HG02759 (cell line): ENCODE data around the gene IL17RE.
"Not testable (repeated sequence)": the region's sequence is repeated elsewhere in the genome, so short reads cannot be mapped to it uniquely, and the experiment has no call there.

Experiments
- ATAC-seq: cut with Tn5 transposase; IDR thresholded peaks from one replicate; pipeline ENCODE4 v1.9.1; 2021; ENCODE audit warnings: mild to moderate bottlenecking, moderate library complexity; ENCODE audit not compliant: unreplicated experiment

IL17RE gene, protein sequence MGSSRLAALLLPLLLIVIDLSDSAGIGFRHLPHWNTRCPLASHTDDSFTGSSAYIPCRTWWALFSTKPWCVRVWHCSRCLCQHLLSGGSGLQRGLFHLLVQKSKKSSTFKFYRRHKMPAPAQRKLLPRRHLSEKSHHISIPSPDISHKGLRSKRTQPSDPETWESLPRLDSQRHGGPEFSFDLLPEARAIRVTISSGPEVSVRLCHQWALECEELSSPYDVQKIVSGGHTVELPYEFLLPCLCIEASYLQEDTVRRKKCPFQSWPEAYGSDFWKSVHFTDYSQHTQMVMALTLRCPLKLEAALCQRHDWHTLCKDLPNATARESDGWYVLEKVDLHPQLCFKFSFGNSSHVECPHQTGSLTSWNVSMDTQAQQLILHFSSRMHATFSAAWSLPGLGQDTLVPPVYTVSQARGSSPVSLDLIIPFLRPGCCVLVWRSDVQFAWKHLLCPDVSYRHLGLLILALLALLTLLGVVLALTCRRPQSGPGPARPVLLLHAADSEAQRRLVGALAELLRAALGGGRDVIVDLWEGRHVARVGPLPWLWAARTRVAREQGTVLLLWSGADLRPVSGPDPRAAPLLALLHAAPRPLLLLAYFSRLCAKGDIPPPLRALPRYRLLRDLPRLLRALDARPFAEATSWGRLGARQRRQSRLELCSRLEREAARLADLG

DNA sequence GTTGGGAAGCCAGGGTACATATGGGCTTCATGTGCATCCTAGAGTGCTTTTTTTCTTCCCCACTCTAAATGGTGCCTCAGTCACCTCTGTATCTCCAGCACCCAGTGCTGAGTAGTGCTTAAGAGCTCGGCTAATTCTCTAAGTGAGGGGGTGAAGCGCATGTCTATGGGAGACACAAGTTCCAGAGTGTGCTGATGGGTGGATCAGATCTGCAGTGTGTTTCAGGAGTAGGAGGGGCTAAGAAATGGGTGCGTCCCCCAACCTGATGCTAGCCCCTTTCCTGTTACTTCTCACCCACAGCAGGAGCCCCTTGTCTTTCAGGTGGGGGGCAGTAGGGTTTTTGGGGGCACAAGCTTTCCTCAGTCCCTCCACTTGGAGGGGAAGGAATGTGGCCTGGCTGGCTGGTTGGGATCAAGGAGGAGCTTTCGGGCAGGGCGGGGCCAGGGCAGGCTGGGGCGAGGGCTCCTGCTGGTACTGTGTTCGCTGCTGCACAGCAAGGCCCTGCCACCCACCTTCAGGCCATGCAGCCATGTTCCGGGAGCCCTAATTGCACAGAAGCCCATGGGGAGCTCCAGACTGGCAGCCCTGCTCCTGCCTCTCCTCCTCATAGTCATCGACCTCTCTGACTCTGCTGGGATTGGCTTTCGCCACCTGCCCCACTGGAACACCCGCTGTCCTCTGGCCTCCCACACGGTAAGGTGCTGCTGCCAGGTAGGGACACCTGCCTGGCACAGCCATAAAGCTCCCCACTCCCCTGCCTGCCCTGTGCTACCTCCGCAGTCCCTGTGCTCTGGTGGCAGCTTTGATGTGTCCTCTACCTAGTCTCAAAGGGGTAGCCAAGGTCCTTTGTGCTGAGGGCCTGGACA, at the start of gene IL17RE:
Gene IL17RE (plus strand): TSS at position 477 of the 866 bp plus-strand sequence. CDS start 85 bp downstream, at position 562.
- ATAC-seq, result no peak

DNA sequence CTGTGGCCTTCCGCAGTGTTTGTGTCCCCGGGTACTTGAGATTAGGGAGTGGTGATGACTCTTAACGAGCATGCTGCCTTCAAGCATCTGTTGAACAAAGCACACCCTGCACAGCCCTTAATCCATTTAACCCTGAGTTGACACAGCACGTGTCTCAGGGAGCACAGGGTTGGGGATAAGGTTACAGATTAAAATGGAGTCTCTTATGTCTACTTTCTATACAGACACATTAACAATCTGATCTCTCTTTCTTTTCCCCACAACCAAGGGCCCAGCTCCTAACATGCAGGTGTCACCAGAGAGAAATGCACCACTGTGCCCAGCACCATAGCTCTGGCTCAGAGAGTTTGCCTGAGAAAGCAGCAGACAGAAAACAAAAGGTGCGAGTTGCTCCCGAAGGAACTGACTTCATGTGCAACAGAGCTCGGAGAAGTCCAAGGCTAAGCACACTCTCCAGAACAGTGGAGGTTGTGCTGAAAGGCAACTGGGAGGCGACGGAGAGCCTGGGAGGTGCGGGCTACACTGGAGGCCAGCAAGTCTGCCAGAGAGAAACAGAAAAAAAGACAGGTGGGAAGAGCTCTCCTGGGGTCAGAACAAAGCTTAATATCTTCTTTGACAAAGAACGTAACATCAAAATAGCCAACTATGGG, 48.2 kb upstream of the IL17RE start:
- ATAC-seq, result not testable (repeated sequence)

DNA sequence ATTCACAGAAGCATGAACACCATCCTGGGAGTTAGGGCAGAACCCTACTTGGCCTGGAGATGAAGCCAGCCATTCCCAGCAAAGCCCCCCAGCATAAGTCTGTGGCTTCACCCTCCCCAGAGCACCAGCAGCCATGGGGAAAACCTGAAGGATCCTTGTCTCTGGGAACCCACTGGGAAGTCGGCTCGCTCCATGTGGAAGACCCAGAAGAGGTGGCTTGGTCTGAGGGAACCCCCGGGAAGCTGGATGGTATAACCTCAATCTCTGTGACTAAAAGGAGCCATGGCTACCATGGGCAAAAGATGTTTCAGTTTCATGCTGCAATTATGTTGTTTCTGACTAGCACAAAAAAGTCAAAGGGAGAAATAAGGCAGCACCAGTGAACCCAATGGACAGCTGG, 47.1 kb upstream of the IL17RE start:
- ATAC-seq, result no peak

DNA sequence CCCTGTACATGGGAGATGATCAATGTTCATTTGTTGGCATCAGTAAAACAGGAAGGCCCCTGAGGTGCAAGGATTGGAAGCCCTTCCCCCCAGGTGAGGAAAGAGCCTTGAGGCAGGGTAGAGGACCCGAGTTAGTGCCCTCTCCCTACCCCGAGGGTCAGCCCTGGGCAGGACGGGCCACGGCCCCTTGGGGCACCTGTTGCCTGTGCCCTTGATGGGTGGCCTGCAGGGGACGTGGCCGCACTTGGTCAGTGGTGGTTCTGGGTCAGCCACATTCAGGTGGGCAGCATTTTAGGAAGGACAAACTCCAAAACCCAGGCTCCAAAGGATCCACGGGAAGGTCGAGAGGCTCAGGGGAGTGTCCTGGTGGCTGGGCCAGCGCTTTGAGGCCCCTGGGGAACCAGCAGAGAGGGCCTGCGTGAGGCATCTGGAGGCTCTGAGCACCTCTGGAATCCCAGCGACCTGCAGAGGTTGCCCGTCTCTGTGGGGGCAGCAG, 43.1 kb upstream of the IL17RE start:
- no peak for ATAC-seq

DNA sequence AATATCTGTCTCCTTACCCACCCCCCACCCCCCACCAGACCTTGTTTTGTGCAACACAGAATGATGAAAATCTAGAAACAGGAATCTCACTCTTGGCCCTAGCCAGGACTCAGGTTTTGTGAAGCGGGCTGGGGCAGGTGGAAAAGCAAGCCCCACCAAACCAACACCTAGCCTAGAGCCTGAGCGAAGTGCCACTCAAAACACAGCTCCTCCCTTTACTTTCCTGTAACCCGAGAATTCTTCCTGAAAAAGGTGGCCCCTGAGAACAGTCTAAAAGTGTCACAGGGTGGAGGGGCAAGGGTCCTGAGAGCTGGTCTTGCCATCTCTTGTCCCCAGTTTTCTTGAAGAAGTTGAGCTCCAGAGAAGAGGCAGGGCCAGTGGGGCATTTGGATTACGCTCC, 41.4 kb upstream of the IL17RE start:
- no peak for ATAC-seq

DNA sequence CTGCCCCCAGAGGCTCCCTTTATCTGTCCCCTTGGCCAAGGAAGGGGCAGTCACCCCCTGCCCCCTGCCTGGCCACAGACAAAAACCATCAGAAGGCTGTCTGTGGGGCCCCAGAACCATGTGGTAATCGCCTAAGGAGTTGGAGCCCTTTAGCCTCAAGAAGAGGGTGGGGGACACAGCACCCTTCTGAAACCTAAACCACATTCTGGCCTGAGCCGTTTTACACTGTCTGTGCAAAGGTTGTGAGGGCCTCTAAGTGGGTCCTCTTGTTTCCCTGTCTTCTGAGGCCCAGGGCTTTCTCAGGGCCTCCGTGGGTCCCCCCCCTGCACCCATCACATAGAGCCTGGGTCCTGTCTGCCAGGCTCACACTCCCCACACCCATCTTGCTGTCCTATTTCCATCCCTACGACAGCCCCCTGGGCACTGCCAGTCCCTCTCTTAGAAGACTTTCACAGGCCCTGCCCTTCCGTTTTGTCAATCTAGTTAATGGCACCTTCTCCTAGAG, 41.0 kb upstream of the IL17RE start:
- ATAC-seq, result no peak

DNA sequence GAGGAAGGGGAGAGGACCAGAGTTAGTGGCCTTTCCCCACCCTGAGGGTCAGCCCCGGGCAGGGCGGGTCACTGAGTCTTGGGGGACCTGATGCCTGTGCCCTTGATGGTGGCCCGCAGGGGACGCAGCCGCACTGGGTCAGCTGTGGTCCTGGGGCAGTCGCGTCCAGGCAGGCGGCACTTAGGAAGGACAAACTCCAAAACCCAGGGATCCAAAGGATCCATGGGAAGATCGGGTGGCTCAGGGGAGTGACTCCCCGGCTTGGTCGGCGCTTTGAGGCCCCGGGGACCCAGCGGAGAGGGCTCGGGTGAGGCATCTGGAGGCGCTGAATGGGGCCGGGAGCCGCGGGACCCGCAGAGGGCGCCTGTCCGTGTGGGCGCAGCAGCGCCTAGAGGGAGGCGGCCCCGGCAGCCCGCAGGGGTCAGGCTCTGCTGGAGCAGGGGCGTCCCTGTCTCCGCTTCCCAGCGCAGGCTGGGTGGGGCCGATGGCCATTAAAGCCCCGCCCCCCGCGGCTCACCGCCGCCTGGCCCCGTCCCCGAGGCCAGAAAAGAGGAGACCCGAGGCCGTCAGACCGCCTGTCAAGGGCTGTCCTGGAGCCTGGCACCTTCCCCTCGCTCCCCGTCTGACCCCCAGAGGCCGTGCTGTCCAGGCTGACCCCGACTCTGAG, 40.1 kb upstream of the IL17RE start:
- ATAC-seq, result no peak

DNA sequence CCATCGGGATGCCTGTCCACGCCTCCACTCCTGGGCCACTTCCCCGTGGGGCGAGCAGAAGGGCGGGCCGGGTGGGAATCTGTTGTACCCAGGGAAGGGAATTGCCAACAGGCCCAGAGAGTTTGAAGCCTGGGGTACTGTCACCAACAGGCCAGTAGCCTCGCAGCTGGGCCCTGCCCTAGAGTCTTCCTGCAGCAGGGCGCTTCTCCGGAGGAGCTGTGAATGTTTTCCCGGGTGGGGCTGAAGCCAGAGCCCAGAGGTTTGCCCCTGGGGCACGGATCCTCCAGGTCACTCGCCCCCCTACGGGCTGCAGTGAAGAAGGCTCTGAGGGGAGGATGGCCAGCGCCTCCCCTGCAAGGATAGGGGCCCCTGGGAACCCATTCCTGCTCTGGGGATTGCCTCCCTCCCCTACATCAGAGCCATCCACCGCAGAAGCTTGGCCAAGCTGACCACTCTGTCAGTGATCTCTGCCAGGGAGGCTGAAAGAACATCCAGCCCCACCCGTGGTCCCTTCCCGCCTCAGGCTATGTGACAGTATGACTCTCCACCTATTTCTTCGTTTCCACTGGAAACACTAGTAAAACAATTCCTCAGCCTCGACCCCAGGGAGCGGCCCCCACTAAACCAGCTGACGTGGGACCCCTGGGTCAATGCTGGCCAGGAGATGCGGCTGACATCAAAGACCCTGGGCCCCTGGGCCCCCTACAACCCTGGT, 39.4 kb upstream of the IL17RE start:
- no peak for ATAC-seq

DNA sequence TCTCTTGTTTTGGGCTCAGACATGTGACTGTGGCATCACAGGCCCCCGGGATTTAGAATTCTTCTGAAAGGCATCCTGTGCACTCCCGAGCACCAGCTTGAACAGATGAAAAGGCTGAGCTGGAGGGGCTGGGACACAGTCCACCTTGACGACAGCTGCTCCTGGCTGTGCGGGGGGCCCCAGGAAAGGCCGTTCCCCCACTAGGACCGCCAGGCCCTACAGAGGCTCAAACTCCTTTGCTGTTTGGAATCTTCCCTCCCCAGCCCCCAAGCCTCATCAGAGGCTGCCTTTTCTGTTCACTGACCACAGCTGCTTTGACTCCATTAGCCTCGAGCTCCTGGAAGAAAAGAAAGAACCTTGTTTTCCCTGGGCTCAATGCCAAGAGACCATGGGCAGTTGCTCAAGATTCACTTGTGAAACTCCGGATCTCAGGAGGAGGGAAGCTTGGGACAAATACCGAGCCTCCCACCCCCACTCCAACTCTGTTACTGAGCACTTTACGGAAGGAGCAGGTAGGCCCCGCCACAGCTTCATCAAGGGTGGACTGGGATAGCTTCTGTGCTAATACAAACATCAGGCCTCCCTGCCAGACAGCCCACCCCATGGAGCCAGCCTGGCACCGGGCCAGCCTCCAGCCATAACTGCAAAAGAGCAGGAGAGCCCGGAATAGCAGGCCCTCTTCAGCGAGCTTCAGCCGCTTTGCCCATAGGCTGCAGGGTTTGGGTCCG, 38.3 kb upstream of the IL17RE start:
- ATAC-seq, result no peak

DNA sequence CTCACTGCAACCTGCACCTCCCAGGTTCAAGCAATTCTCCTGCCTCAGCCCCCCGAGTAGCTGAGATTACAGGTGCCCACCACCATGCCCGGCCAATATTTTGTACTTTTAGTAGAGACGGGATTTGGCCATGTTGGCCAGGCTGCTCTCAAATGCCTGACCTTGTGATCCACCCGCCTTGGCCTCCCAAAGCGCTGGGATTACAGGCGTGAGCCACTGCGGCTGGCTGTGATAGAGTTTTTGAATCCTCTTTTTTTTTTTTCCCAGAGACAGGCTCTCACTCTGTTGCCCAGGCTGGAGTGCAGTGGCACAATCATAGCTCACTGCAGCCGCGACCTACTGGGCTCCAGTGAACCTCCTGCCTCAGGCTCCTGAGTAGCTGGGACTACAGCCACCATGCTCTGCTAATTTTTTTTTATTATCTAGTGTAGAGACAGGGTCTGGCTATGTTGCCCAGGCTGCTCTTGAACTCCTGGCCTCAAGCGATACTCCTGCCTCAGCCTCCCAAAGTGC, 37.5 kb upstream of the IL17RE start:
- not testable (repeated sequence) for ATAC-seq

DNA sequence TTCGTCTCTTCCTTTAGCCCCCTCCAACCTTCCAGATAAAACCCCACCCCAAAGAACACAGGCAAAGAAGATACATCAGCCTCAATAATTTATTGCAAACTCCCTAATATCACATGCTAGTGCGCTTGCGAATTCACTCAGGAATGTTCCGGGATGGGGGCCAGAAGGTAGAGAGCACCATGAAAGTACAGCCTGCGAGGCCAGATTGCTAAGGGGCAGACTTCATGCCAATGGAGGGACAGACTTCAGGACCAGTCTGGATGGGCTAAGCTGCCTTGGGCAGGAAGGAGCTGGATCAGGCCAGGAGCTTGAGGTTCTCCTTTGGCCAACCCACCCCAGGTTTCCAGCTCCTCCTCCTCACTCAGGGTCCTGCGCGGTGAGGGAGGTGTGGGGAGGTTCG, 36.0 kb upstream of the IL17RE start:
- ATAC-seq, result no peak

DNA sequence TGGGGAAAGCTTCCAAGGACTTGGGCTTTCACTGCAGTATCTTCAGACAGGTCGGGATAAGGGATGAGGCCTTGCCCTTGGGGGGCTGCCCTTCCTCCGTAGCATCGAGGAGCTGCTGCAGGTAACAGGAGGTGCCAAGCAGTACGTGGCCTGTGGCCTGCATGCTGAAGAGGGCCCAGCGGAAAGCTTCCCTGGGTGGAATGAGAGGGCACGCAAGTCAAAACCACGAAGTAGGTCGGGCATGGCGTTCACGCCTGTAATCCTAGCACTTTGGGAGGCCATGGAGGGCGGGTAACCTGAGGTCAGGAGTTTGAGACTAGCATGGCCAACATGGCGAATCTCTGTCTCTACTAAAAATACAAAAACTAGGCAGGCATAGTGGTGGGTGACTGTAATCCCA, 35.5 kb upstream of the IL17RE start:
- ATAC-seq, result no peak

DNA sequence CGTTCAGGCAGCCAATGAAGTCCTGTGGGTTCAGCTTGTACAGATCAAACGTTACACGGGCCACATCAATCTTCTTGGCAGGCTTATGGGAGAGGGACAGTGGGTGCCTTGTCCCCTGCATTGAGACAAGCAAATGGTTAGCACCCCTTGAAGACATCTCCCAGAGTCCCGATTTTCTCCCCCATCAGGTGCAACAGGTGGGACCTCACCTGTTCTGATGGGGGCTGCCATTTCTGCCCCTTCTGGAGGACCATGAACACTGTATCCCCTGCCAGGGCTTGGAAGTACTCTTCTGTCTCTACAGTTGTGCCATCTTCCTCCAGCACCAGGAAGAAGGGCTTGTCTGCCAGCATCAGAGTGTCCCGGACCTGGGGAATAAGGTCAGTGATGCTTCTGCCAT, 32.7 kb upstream of the IL17RE start:
- ATAC-seq, result no peak

DNA sequence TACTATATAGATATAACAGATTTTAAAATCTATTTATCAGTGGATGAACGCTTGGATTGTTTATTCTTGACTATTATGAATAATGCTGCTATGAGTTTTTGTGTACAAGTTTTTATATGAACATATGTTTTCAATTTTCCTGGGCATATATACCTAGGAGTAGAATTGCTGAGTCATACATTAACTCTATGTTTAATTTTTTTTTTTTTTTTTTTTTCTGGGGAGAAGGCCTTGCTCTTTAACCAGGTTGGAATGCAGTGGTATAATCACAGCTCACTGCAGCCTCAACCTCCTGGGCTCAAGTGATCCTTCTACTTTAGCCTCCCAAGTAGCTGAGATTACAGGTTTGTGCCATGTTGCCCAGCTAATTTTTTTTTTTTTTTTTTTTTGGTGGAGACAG, 31.7 kb upstream of the IL17RE start:
- ATAC-seq, result no peak

DNA sequence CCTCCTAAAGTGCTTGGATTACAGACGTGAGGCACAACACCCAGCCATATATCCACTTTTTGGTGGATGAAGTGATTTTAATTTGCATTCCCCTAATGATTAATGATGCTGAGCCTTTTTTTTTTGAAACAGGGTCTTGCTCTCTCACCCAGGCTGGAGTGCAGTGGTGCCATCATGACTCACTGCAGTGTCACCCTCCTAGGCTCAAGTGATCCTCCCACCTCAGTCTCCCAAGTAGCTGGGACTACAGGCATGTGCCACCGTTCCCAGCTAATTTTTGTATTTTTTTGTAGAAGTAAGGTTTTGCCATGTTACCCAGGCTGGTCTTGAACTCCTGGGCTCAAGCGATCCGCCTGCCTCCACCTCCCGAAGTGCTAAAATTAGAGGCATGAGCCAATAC, 30.6 kb upstream of the IL17RE start:
- not testable (repeated sequence) for ATAC-seq

DNA sequence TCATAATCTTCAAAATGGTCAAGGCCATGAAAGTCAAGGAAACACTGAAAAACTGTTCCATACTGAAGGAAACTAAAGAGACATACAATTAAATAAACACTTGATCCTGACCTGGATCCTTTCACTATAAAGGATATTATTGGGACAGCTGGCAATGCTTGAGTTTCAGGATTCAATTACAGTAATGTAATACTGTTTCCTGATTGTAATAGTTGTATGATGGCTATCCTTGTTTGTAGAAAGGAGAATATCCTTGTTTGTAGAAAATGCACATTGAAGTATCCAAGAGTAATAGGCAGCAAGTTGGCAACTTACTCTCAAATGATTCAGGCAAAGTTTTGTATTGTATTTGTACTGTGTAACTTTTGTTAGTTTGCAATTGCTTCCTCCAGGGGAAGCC, 27.2 kb upstream of the IL17RE start:
- ATAC-seq, result no peak

DNA sequence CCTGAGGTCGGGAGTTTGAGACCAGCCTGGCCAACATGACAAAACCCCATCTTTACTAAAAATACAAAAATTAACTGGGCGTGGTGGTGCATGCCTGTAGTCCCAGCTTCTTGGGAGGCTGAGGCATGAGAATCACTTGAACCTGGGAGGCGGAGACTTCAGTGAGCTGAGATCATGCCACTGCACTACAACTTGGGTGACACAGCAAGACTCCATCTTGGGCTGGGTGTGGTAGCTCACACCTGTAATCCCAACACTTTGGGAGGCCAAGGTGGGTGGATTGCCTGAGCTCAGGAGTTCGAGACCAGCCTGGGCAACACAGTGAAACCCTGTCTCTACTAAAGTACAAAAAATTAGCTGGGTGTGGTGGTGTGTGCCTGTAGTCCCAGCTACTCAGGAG, 26.4 kb upstream of the IL17RE start:
- ATAC-seq, result not testable (repeated sequence)

DNA sequence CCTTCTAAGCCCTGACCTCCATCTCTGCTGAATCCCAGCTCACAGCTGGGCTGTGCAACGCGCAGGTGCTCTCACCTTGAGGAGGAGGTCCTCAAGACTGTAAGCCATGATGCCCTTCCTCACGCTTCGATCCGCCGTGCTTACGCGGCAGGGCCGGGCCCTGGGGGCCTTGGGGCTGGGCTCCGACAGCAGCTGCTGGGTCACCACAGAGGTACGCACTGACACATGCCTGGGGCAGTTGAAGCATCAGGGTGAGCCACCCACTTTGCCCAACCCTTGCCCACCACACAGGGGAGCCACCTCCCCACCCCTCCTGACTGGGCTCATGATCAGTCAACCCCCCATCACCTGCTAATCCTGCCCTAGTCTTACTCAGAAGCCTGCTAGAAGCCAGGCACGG, 25.7 kb upstream of the IL17RE start:
- ATAC-seq, result no peak

DNA sequence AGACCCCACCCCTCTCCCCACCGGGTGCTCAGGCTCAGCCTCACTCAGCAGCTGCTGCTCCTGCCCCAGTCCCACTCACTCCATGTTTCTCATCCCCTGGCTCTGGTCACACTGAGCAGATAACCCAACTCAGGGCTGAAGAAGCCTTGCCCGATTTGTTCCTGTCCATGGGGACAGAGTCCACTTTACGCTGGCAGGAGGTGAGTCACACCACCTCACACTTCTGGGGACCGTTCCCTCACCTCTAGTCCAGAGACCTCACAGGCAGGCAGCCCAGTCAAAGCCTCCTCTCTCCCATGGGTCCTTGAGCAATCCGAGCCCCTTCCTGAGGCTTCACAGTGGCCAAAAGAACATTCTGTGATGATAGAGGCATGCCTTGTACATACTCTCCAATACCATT, 23.9 kb upstream of the IL17RE start:
- no peak for ATAC-seq
